Endothelial cell of umbilical vein (primary cell): Measurements from ENCODE around the gene TTC36. TPM values are rescaled to one million over a fixed set of nuclear protein-coding genes. Genes with fewer than 3 reads are reported as not detected.
"Not testable (repeated sequence)": the region's sequence is repeated elsewhere in the genome, so short reads cannot be mapped to it uniquely, and the experiment has no call there.

Source experiments
- BruUV-seq: library from RNA; stranded (reverse); fragments of 400-500 nt; replicated peaks from 2 replicates; lab custom pipeline; 2021; lab: Mats Ljungman, UMichigan
- CTCF ChIA-PET: fragments of 300-600, 350-600 bp; sonication (Branson Sonifier 250); formaldehyde crosslinking; loops from one replicate; lab custom pipeline; 2021; ENCODE audit warnings: antibody characterized with exemption, inconsistent platforms; lab: Charles Lee
- POLR2A ChIA-PET: fragments of 300-600, 350-600 bp; sonication (Branson Sonifier 250); formaldehyde crosslinking; loops from one replicate; lab custom pipeline; 2021; ENCODE audit warnings: antibody characterized with exemption, inconsistent platforms; lab: Charles Lee
- DNase-seq: peaks from one replicate; pipeline ENCODE4 v3.0.0-alpha.2; 2011; ENCODE audit warnings: low read depth, low spot score
- FAIRE-seq: peaks from 2 replicates; lab custom pipeline; 2011; peaks lifted over from hg19 to GRCh38; lab: Jason Lieb, UNC
- H2AFZ ChIP-seq: 2 replicates; pipeline ENCODE4 v1.6.0; 2012; ENCODE audit warnings: low read depth, low read length, control low read depth, inconsistent platforms
- H3K27ac ChIP-seq: 2 replicates; pipeline ENCODE4 v1.5.1; 2011; ENCODE audit warnings: low read depth, mild to moderate bottlenecking, control low read depth, low read length, moderate library complexity; ENCODE audit not compliant: insufficient read depth
- H3K27me3 ChIP-seq, 2 experiments: 2 replicates each; pipeline versions ENCODE4 v1.6.0 to v1.6.1; 2011; ENCODE audit warnings: low read length in 2 of 2, mixed read lengths in 1 of 2; ENCODE audit not compliant: control insufficient read depth in 2 of 2, insufficient read depth in 2 of 2
- H3K36me3 ChIP-seq, 2 experiments: 2 replicates in 1 of 2; 3 replicates in 1 of 2; pipeline ENCODE4 v1.5.1; 2011; ENCODE audit warnings: low read length in 2 of 2, mild to moderate bottlenecking in 1 of 2, moderate library complexity in 1 of 2; ENCODE audit not compliant: control insufficient read depth in 2 of 2, insufficient read depth in 2 of 2; ENCODE audit errors: extremely low read depth in 1 of 2
- H3K4me1 ChIP-seq: 3 replicates; pipeline ENCODE4 v1.5.1; 2011; ENCODE audit warnings: mild to moderate bottlenecking, low read length; ENCODE audit not compliant: control insufficient read depth, insufficient read depth; ENCODE audit errors: extremely low read depth
- H3K4me2 ChIP-seq: 2 replicates; pipeline ENCODE4 v1.6.1; 2011; ENCODE audit warnings: low read length, control low read depth, mixed read lengths; ENCODE audit not compliant: insufficient read depth
- H3K4me3 ChIP-seq, 3 experiments: fragments of 200-600 bp in 1 of 3; sonication (generic), shearing (Covaris generic) in 1 of 3; replicated peaks in 1 of 3; 2 replicates each; pipeline ENCODE4 v1.5.1; 2011 to 2016; ENCODE audit warnings: control low read depth in 3 of 3, low read length in 3 of 3, mild to moderate bottlenecking in 2 of 3, inconsistent platforms in 1 of 3, low read depth in 1 of 3, moderate library complexity in 1 of 3; ENCODE audit not compliant: insufficient read depth in 1 of 3
- H3K79me2 ChIP-seq: 2 replicates; pipeline ENCODE4 v1.6.0; 2012; ENCODE audit warnings: low read length, inconsistent platforms; ENCODE audit not compliant: control insufficient read depth, insufficient read depth
- H3K9ac ChIP-seq: replicated peaks from 2 replicates; pipeline ENCODE3; 2011; ENCODE audit warnings: low read length, control low read depth; ENCODE audit not compliant: insufficient read depth; ENCODE audit errors: extremely low read depth
- H3K9me1 ChIP-seq: replicated peaks from 3 replicates; pipeline ENCODE4 v1.6.0; 2011; ENCODE audit warnings: mild to moderate bottlenecking, low read length; ENCODE audit not compliant: control insufficient read depth, insufficient read depth; ENCODE audit errors: extremely low read depth
- H3K9me3 ChIP-seq: replicated peaks from 2 replicates; pipeline ENCODE4 v1.5.1; 2012; ENCODE audit warnings: low read length, inconsistent platforms; ENCODE audit not compliant: control insufficient read depth, insufficient read depth
- H4K20me1 ChIP-seq: replicated peaks from 2 replicates; pipeline ENCODE3; 2011; ENCODE audit warnings: mild to moderate bottlenecking, low read length; ENCODE audit not compliant: control insufficient read depth, insufficient read depth; ENCODE audit errors: extremely low read depth
- GATA2 ChIP-seq: IDR thresholded peaks from 2 replicates; pipeline ENCODE4 v1.7.0; 2011; ENCODE audit warnings: low read depth, mild to moderate bottlenecking, moderate library complexity, mixed read lengths, low read length; ENCODE audit not compliant: insufficient read length, insufficient read depth
- JUN ChIP-seq: IDR thresholded peaks from 2 replicates; pipeline ENCODE4 v1.6.1; 2011; ENCODE audit warnings: borderline replicate concordance, low read depth; ENCODE audit not compliant: insufficient read length, insufficient read depth
- POLR2AphosphoS5 ChIP-seq: IDR thresholded peaks from 2 replicates; pipeline ENCODE4 v1.6.1; 2012; ENCODE audit warnings: low read depth, mild to moderate bottlenecking, control low read depth, low read length, moderate library complexity; ENCODE audit not compliant: insufficient read depth
- dilution Hi-C: fragments of 300-500 bp; cut with MboI; formaldehyde crosslinking; loops from one replicate; pipeline ENCODE4 v1.15.0; 2019; ENCODE audit warnings: low sequenced_read_pairs; ENCODE audit not compliant: extremely low pct_ligation_motif_present
- intact Hi-C: fragments of 100-400 bp; cut with micrococcal nuclease; formaldehyde crosslinking; loops from one replicate; pipeline ENCODE4 v1.10.0; 2022
- polyA plus RNA-seq, 4 experiments: library from polyadenylated mRNA; depleted of rRNA in 3 of 4; stranded (reverse) in 3 of 4; unstranded in 1 of 4; fragments of >200 nt; gene quantifications; 2 replicates each; pipeline versions ENCODE4 v1.2.1 to v1.2.3, GENCODE V29; 2011 to 2012; ENCODE audit warnings: missing spikeins in 1 of 4
- total RNA-seq: library from RNA; stranded (reverse); gene quantifications from 2 replicates; pipeline ENCODE4 v1.2.3, GENCODE V29; 2021
- TF ChIP-seq, protein P1 (sequence below), 2 donors: IDR thresholded peaks; 1 replicate in 1 of 2; 2 replicates in 1 of 2; pipeline ENCODE4 v1.5.1; 2011; ENCODE audit warnings: low read length in 2 of 2, mild to moderate bottlenecking in 2 of 2, moderate library complexity in 2 of 2, control low read depth in 1 of 2, inconsistent platforms in 1 of 2, low read depth in 1 of 2; ENCODE audit not compliant: insufficient read depth in 1 of 2; ENCODE audit errors: extremely low read depth in 1 of 2

Gene TTC36
- total and polyA plus RNA-seq, 2 donors (not counting 3 experiments of a cell fraction or from before 2014, with no cell fraction given): 0.60 TPM; not detected in 1

DNA sequence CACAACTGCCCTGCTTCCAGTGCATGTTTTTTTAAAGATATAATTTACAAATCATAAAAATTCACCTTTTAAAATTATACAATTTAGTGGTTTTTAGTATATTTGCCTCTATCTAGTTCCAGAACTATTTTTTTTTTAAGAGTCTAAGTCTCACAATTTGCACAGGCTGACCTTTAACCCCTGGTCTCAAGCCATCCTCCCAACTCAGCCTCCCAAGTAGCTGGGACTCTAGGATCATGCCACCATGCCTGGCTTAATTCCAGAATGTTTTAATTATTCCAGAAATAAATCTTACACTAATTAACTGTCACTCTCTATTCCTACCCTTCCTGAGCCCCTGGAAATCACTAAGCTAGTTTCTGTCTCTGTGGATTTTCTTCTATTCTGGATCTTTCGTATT, 43.5 kb downstream of the TTC36 start:
- no peak overlapping the region for H3K4me2 ChIP-seq
- FAIRE-seq (no peak), DNase-seq (no peak)
- intact Hi-C loops (no loop called here), dilution Hi-C loops (no loop called here)
- no peak overlapping the region for H3K9ac ChIP-seq
- H3K4me3 ChIP-seq: no peak overlapping the region
- H3K4me1 ChIP-seq: peaks cover 19% of the 10 kb centered on the region
- no peak overlapping the region for H2AFZ ChIP-seq
- BruUV-seq: no TSS peak
- no peaks in the 10 kb centered on the region for H3K9me3 ChIP-seq
- CTCF ChIA-PET: interaction anchor here (0.7 kb wide), 1 partner anchor 8 kb away, joined by 3 read pairs; no protein-coding TSS in a partner anchor
- H3K79me2 ChIP-seq: peaks cover 36% of the 10 kb centered on the region
- POLR2A ChIA-PET: no interaction called here
- TF ChIP-seq GATA2 (no peak), POLR2AphosphoS5 (no peak), JUN (no peak)
- TF ChIP-seq, protein P1, sequence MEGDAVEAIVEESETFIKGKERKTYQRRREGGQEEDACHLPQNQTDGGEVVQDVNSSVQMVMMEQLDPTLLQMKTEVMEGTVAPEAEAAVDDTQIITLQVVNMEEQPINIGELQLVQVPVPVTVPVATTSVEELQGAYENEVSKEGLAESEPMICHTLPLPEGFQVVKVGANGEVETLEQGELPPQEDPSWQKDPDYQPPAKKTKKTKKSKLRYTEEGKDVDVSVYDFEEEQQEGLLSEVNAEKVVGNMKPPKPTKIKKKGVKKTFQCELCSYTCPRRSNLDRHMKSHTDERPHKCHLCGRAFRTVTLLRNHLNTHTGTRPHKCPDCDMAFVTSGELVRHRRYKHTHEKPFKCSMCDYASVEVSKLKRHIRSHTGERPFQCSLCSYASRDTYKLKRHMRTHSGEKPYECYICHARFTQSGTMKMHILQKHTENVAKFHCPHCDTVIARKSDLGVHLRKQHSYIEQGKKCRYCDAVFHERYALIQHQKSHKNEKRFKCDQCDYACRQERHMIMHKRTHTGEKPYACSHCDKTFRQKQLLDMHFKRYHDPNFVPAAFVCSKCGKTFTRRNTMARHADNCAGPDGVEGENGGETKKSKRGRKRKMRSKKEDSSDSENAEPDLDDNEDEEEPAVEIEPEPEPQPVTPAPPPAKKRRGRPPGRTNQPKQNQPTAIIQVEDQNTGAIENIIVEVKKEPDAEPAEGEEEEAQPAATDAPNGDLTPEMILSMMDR (IDR thresholded peaks at IDR 0.05; ENCODE audit: extremely low read depth in 1 of 2, insufficient read depth in 1 of 2, low read depth in 1 of 2, low read length in 2 of 2): no peak
- H3K27me3 ChIP-seq: no peaks in the 10 kb centered on the region
- no peaks in the 10 kb centered on the region for H3K9me1 ChIP-seq
- H4K20me1 ChIP-seq: peaks cover under 1% of the 10 kb centered on the region
- H3K36me3 ChIP-seq: no peaks in the 10 kb centered on the region
- H3K27ac ChIP-seq: no peak overlapping the region

DNA sequence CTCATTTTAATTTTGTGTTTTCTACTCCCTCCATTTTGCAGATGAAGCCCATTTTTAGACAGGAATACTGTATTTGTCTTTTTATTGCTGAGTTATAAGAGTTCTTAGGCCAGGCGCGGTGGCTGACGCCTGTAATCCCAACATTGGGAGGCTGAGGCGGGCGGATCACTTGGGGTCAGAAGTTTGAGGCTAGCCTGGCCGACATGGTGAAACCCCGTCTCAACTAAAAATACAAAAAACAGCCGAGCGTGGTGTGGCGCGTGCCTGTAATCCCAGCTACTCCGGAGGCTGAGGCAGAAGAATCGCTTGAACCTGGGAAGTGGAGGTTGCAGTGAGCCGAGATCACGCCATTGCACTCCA, 44.4 kb downstream of the TTC36 start:
- BruUV-seq, H3K9me3 ChIP-seq, H3K9me1 ChIP-seq, FAIRE-seq, H4K20me1 ChIP-seq, H3K36me3 ChIP-seq, CTCF ChIA-PET, H3K27me3 ChIP-seq, dilution Hi-C loops: not testable (repeated sequence)
- peak overlapping the region; percentile 76 for H3K4me2 ChIP-seq
- peaks cover 44% of the 10 kb centered on the region for H3K79me2 ChIP-seq
- H3K4me1 ChIP-seq: peaks cover 19% of the 10 kb centered on the region
- peak; percentile 30 for DNase-seq
- POLR2A ChIA-PET: interaction anchor here (0.9 kb wide), 1 partner anchor 49 kb away, joined by 4 read pairs; no protein-coding TSS in a partner anchor
- H3K9ac ChIP-seq: peak overlapping the region; percentile 99
- H2AFZ ChIP-seq: peak overlapping the region; percentile 77
- intact Hi-C loops: loop anchor here (1.0 to 2.0 kb wide), 2 partner anchors 41 to 171 kb away; partner anchors contain the start of gene ATP5MG
- peak overlapping the region; percentile 60 for H3K27ac ChIP-seq
- peak overlapping the region; percentile 36 to 99 (median 90) for H3K4me3 ChIP-seq
